Natural killer cell treated with Interleukin-12 subunit alpha and Interleukin-12 subunit beta and Interleukin-15 and Interleukin-18, amount 100 ng/mL, for 72 hours (primary cell): Measurements from ENCODE around the gene RPS14. TPM values are rescaled to one million over a fixed set of nuclear protein-coding genes. Genes with fewer than 3 reads are reported as not detected.

Experiments
- ATAC-seq, 2 donors: fragments of 150-1000 bp; cut with Tn5 transposase in 1 of 2; sonication (Bioruptor Pico), chemical (Tn5 transposase) in 1 of 2; 2 replicates each; pipeline ENCODE4 v1.10.0; 2021
- DNase-seq: peaks from one replicate; pipeline ENCODE4 v3.0.0; 2022; ENCODE audit warnings: low spot score
- H3K27ac Mint-ChIP-seq, 2 donors: 1 replicate in 1 of 2; 2 replicates in 1 of 2; pipeline ENCODE4 v1.8.0; 2022; ENCODE audit warnings: mixed read lengths in 2 of 2, mild to moderate bottlenecking in 1 of 2, moderate library complexity in 1 of 2
- H3K27me3 Mint-ChIP-seq, 2 donors: 1 replicate in 1 of 2; 2 replicates in 1 of 2; pipeline ENCODE4 v1.8.0; 2022; ENCODE audit warnings: mixed read lengths in 2 of 2
- H3K36me3 Mint-ChIP-seq: one replicate; pipeline ENCODE4 v1.8.0; 2022; ENCODE audit warnings: mixed read lengths
- H3K4me1 Mint-ChIP-seq, 2 donors: 1 replicate in 1 of 2; 2 replicates in 1 of 2; pipeline ENCODE4 v1.8.0; 2022; ENCODE audit warnings: low read depth in 2 of 2, mixed read lengths in 2 of 2, mild to moderate bottlenecking in 1 of 2
- H3K4me3 Mint-ChIP-seq: one replicate; pipeline ENCODE4 v1.8.0; 2022; ENCODE audit warnings: mixed read lengths
- H3K9me3 Mint-ChIP-seq: 2 replicates; pipeline ENCODE4 v1.8.0; 2022; ENCODE audit warnings: mixed read lengths
- total RNA-seq, 2 donors: library from RNA; stranded (reverse); gene quantifications; one replicate each; pipeline ENCODE4 v1.2.3, GENCODE V29; 2022

Gene RPS14
- total RNA-seq, 2 donors from 2014 or later: 1,429 to 1,580 TPM

DNA sequence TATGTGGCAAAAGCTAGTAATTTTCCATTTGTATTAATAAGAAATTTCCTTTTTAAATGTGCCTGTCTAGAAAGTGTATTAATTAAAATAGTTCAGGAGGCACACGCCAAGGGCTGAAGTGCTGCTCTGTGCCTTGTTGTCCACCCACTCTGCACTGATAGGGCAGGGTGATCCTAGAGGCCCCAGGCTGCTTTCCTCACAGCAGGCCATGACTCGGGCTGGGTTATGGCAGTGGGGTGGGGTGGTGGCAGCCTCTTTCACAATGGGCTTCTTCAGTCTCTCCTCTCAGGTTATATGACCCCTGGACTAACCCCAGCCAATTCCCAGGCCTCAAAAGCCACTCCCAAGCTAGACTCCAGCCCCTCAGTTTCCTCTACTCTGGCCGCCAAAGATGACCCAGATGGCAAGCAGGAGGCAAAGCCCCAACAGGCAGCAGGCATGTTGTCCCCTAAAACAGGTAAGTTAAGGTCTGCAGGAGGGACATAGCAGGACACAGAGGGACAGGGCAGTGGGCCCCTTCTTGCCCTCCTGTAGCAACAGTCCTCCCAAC lies 56.4 kb downstream of the RPS14 start:
- Mint-ChIP-seq H3K27me3 (no peaks in the 10 kb centered on the region), H3K27ac (no peak overlapping the region), H3K4me1 (peaks cover 5 to 6% of the 10 kb centered on the region in 2 donors), H3K4me3 (no peak overlapping the region), H3K36me3 (peaks cover 7% of the 10 kb centered on the region), H3K9me3 (no peaks in the 10 kb centered on the region)
- ATAC-seq (no peak), DNase-seq (no peak)

GRCh38 chr5:150392680-150393079 lies 56.9 kb downstream of the RPS14 start:
- peaks cover 5 to 6% of the 10 kb centered on the region in 2 donors for H3K4me1 Mint-ChIP-seq
- DNase-seq (no peak), ATAC-seq (no peak)
- H3K36me3 Mint-ChIP-seq: peaks cover 7% of the 10 kb centered on the region
- H3K4me3 Mint-ChIP-seq: no peak overlapping the region
- H3K27ac Mint-ChIP-seq: no peak overlapping the region
- no peaks in the 10 kb centered on the region for H3K27me3 Mint-ChIP-seq
- no peaks in the 10 kb centered on the region for H3K9me3 Mint-ChIP-seq

Other genes starting within 250 kb of the RPS14 start
- gene CAMK2A, start 160.0 kb downstream of the RPS14 start, total RNA-seq: not detected
- gene ARSI, start 146.8 kb downstream of the RPS14 start, total RNA-seq: not detected
- gene TCOF1, start 92.0 kb downstream of the RPS14 start, total RNA-seq: 100 to 1,000 TPM in 1 of 2 donors, 10 to 100 TPM in 1; 70.0 to 140 TPM
- 100 to 1,000 TPM; 767 to 771 TPM for gene CD74, start 36.8 kb downstream of the RPS14 start, total RNA-seq
- gene NDST1, start 58.4 kb upstream of the RPS14 start, total RNA-seq: 1 to 10 TPM; 4.0 to 7.8 TPM
- 1 to 10 TPM; 1.0 to 9.3 TPM for gene SYNPO, start 190.9 kb upstream of the RPS14 start, total RNA-seq
- gene MYOZ3, start 211.5 kb upstream of the RPS14 start, total RNA-seq: not detected